NCI-H2171 (cell line): ENCODE measurements around the gene DCAF15.
"Not testable (repeated sequence)": the region's sequence is repeated elsewhere in the genome, so short reads cannot be mapped to it uniquely, and the experiment has no call there.

Experiments
- DNase-seq: peaks from one replicate; lab custom pipeline; 2025; lab: John Stamatoyannopoulos, UW

DCAF15 gene

GRCh38 chr19:13952154-13952930 is at the start of gene DCAF15:
DCAF15 (plus strand) TSS chr19:13952509; CDS start chr19:13952513, 4 bp downstream.
- peak; percentile 98 for DNase-seq

GRCh38 chr19:13902993-13903555 is 49.2 kb upstream of the DCAF15 start:
- no peak for DNase-seq

GRCh38 chr19:13905634-13906520 is 46.4 kb upstream of the DCAF15 start, which contains the start of the genes BRME1 and CC2D1A:
BRME1 (minus strand) TSS chr19:13906117; CDS start chr19:13904892, 1,225 bp downstream.
CC2D1A (plus strand) TSS chr19:13906201; CDS start chr19:13906442, 241 bp downstream.
- DNase-seq: peak; percentile 94

GRCh38 chr19:13906521-13906904 is 45.8 kb upstream of the DCAF15 start:
- DNase-seq: no peak

GRCh38 chr19:13906910-13907309 is 45.4 kb upstream of the DCAF15 start:
- no peak for DNase-seq

GRCh38 chr19:13908674-13909073 is 43.6 kb upstream of the DCAF15 start:
- DNase-seq: no peak

- no peak for DNase-seq
Observed at GRCh38 chr19:13909430-13909829, 42.9 kb upstream of the DCAF15 start.

GRCh38 chr19:13913352-13913751 is 39.0 kb upstream of the DCAF15 start:
- DNase-seq: no peak

- no peak for DNase-seq
Observed at GRCh38 chr19:13914777-13915176, 37.5 kb upstream of the DCAF15 start.

GRCh38 chr19:13917888-13918406 is 34.4 kb upstream of the DCAF15 start:
- DNase-seq: no peak

GRCh38 chr19:13918726-13919411 is 33.4 kb upstream of the DCAF15 start:
- no peak for DNase-seq

GRCh38 chr19:13920524-13920923 is 31.8 kb upstream of the DCAF15 start:
- DNase-seq: no peak

GRCh38 chr19:13920940-13921747 is 31.2 kb upstream of the DCAF15 start:
- peak; percentile 47 for DNase-seq

GRCh38 chr19:13922118-13922517 is 30.2 kb upstream of the DCAF15 start:
- not testable (repeated sequence) for DNase-seq

- no peak for DNase-seq
Observed at GRCh38 chr19:13923194-13923987, 28.9 kb upstream of the DCAF15 start.

GRCh38 chr19:13926010-13926409 is 26.3 kb upstream of the DCAF15 start:
- DNase-seq: no peak

- no peak for DNase-seq
Observed at GRCh38 chr19:13926715-13927114, 25.6 kb upstream of the DCAF15 start.

GRCh38 chr19:13929340-13929739 is 23.0 kb upstream of the DCAF15 start:
- peak; percentile 10 for DNase-seq

- DNase-seq: no peak
Observed at GRCh38 chr19:13929956-13930355, 22.4 kb upstream of the DCAF15 start.

- DNase-seq: no peak
Observed at GRCh38 chr19:13930402-13930801, 21.9 kb upstream of the DCAF15 start.
